K562 (cell line): Measurements from ENCODE around the gene WRAP53. TPM values are rescaled to one million over a fixed set of nuclear protein-coding genes. Genes with fewer than 3 reads are reported as not detected.

Source experiments
- BACH1 ChIP-seq: fragments of 200-800 bp; sonication (Bioruptor generic); IDR thresholded peaks from 2 replicates; pipeline ENCODE4 v1.6.1; 2016; ENCODE audit warnings: missing genetic modification characterization, missing compliant biosample characterization
- CGGBP1 ChIP-seq: fragments of 250-450 bp; sonication (Bioruptor Pico); IDR thresholded peaks from 2 replicates; pipeline ENCODE4 v1.9.0; 2021; ENCODE audit warnings: mild to moderate bottlenecking
- FOXK2 ChIP-seq, 2 experiments: fragments of 450-650 bp; IDR thresholded peaks in 1 of 2; conservative IDR thresholded peaks in 1 of 2; 2 replicates each; pipeline ENCODE4 v1.6.1; 2016; ENCODE audit warnings: low read depth in 2 of 2, mild to moderate bottlenecking in 1 of 2
- GABPB1 ChIP-seq: sonication (generic); formaldehyde crosslinking; IDR thresholded peaks from 2 replicates; pipeline ENCODE4 v1.8.0; 2022; ENCODE audit warnings: mild to moderate bottlenecking, missing genetic modification reagents
- GATA2 ChIP-seq: sonication (generic); formaldehyde crosslinking; IDR thresholded peaks from 2 replicates; pipeline ENCODE4 v1.4.0; 2020; ENCODE audit warnings: mild to moderate bottlenecking, missing genetic modification reagents
- HDGF ChIP-seq: fragments of 450-650 bp; IDR thresholded peaks from 2 replicates; pipeline ENCODE4 v1.6.1; 2016
- KAT7 ChIP-seq: sonication (generic); formaldehyde crosslinking; IDR thresholded peaks from 2 replicates; pipeline ENCODE4 v1.8.0; 2022; ENCODE audit warnings: missing genetic modification reagents, mild to moderate bottlenecking, borderline replicate concordance
- LARP7 ChIP-seq: fragments of 450-650 bp; IDR thresholded peaks from 2 replicates; pipeline ENCODE4 v1.6.1; 2016
- NELFE ChIP-seq: IDR thresholded peaks from 2 replicates; pipeline ENCODE4 v1.6.1; 2011; ENCODE audit warnings: mild to moderate bottlenecking; ENCODE audit not compliant: insufficient read depth, insufficient read length
- NR0B1 ChIP-seq: fragments of 450-650 bp; IDR thresholded peaks from one replicate; pipeline ENCODE4 v1.6.1; 2018; ENCODE audit warnings: mild to moderate bottlenecking, moderate library complexity; ENCODE audit not compliant: partially characterized antibody
- POLR2AphosphoS5 ChIP-seq: IDR thresholded peaks from 2 replicates; pipeline ENCODE4 v1.6.1; 2011; ENCODE audit warnings: mild to moderate bottlenecking, low read depth, low read length, moderate library complexity; ENCODE audit not compliant: control insufficient read depth, insufficient read depth
- SAP30 ChIP-seq: fragments of 200-600 bp; sonication (generic); IDR thresholded peaks from 2 replicates; pipeline ENCODE4 v1.6.1; 2012; ENCODE audit warnings: borderline replicate concordance, low read depth, mild to moderate bottlenecking, moderate library complexity, low read length, control low read depth, inconsistent platforms; ENCODE audit not compliant: insufficient read depth, poor library complexity, severe bottlenecking
- TAF1 ChIP-seq: IDR thresholded peaks from 2 replicates; pipeline ENCODE4 v1.6.1; 2011; ENCODE audit warnings: mild to moderate bottlenecking, low read length, moderate library complexity; ENCODE audit not compliant: insufficient read depth, control insufficient read depth, severe bottlenecking; ENCODE audit errors: extremely low read depth
- TFAP4 ChIP-seq: sonication (generic); formaldehyde crosslinking; IDR thresholded peaks from 2 replicates; pipeline ENCODE4 v1.8.0; 2022; ENCODE audit warnings: missing genetic modification reagents, mild to moderate bottlenecking, moderate library complexity, borderline replicate concordance
- USF2 ChIP-seq: sonication (generic); formaldehyde crosslinking; IDR thresholded peaks from 2 replicates; pipeline ENCODE4 v1.5.0; 2020; ENCODE audit warnings: missing genetic modification reagents
- VEZF1 ChIP-seq: fragments of 200-800 bp; sonication (Bioruptor generic); IDR thresholded peaks from 2 replicates; pipeline ENCODE4 v1.6.1; 2017; ENCODE audit warnings: missing genetic modification characterization, missing compliant biosample characterization
- ZBTB17 ChIP-seq: fragments of 450-650 bp; formaldehyde crosslinking; IDR thresholded peaks from 2 replicates; pipeline ENCODE4 v1.4.0; 2020; ENCODE audit warnings: mild to moderate bottlenecking
- ZBTB5 ChIP-seq: fragments of 450-650 bp; IDR thresholded peaks from 2 replicates; pipeline ENCODE4 v1.6.1; 2017; ENCODE audit warnings: antibody characterized with exemption
- ZNF217 ChIP-seq: sonication (generic); formaldehyde crosslinking; IDR thresholded peaks from 2 replicates; pipeline ENCODE4 v1.8.0; 2022; ENCODE audit warnings: mild to moderate bottlenecking, missing genetic modification reagents
- ZNF707 ChIP-seq: fragments of 250-450 bp; sonication (Bioruptor Pico); conservative IDR thresholded peaks from 2 replicates; pipeline ENCODE4 v1.8.0; 2022; ENCODE audit warnings: inconsistent platforms, mild to moderate bottlenecking, moderate library complexity
- ZNF785 ChIP-seq: fragments of 250-450 bp; sonication (Bioruptor Pico); IDR thresholded peaks from 2 replicates; pipeline ENCODE4 v1.4.0; 2020; ENCODE audit warnings: mild to moderate bottlenecking
- polyA plus RNA-seq, 8 experiments: library from polyadenylated mRNA; depleted of rRNA in 4 of 8; stranded (reverse) in 5 of 8; unstranded in 3 of 8; fragments of >200 nt; fragmentation: Nextera tagmentation in 2 of 8; fragmentation: Illumina TruSeq in 1 of 8; extraction: Ambion mirVana in 2 of 8; extraction: Trizol in 1 of 8; gene quantifications; 2 replicates each; pipeline versions ENCODE4 v1.2.1 to v1.2.3, GENCODE V29; 2011 to 2014; ENCODE audit warnings: inconsistent platforms in 1 of 8, missing spikeins in 1 of 8
- total RNA-seq, 7 experiments: library from RNA; depleted of rRNA in 6 of 7; stranded (reverse); fragments of >200 nt in 6 of 7; fragmentation: Illumina TruSeq in 2 of 7; extraction: Trizol in 2 of 7; gene quantifications; 2 replicates each; pipeline versions ENCODE4 v1.2.1 to v1.2.3, GENCODE V29; 2011 to 2021; ENCODE audit warnings: low replicate concordance in 1 of 7

Gene WRAP53
- total and polyA plus RNA-seq, 9 of the 15 experiments (the other 6 are each of a cell fraction or from before 2014, with no cell fraction given) = 0.72 to 18.2 (median 13.4) TPM

GRCh38 chr17:7685533-7686221 is 2.6 kb upstream of the WRAP53 start (continued):
- no peak for TF ChIP-seq CGGBP1 (CRISPR knock-in tag)
- TF ChIP-seq NELFE = no peak
- peak; percentile 71 for TF ChIP-seq POLR2AphosphoS5
- TF ChIP-seq LARP7 = no peak
- peak; percentile 80 for TF ChIP-seq KAT7
- no peak for TF ChIP-seq NR0B1
- TF ChIP-seq GABPB1 (CRISPR knock-in tag) = peak; percentile 89
- TF ChIP-seq ZNF217 (CRISPR knock-in tag) = no peak
- no peak for TF ChIP-seq ZBTB17
- TF ChIP-seq ZBTB5 = peak; percentile 99
- peak; percentile 13 for TF ChIP-seq SAP30
- TF ChIP-seq GATA2 (CRISPR knock-in tag) = no peak
- TF ChIP-seq VEZF1 (CRISPR knock-in tag) = peak; percentile 28; the same call in 1 of the 2 replicates
- TF ChIP-seq BACH1 = no peak
- TF ChIP-seq HDGF = no peak
- TF ChIP-seq FOXK2 (conservative IDR thresholded peaks at IDR 0.05 in 1 of 2, IDR thresholded peaks at IDR 0.05 in 1 of 2; ENCODE audit: low read depth in 2 of 2) = no peak
- TF ChIP-seq USF2 (CRISPR knock-in tag) = no peak
- TF ChIP-seq ZNF707 (CRISPR knock-in tag) = no peak
- peak; percentile 77 for TF ChIP-seq TAF1
- TF ChIP-seq TFAP4 (CRISPR knock-in tag) = peak; percentile 74
- no peak for TF ChIP-seq ZNF785 (CRISPR knock-in tag)
